GM18951 (cell line): ENCODE results near the gene UBE2I.
"Not testable (repeated sequence)": the region's sequence is repeated elsewhere in the genome, so short reads cannot be mapped to it uniquely, and the experiment has no call there.

Experiments used
- POLR2A ChIP-seq: IDR thresholded peaks from 4 replicates; pipeline ENCODE4 v1.6.1; 2011; ENCODE audit warnings: mild to moderate bottlenecking; ENCODE audit not compliant: insufficient read length, insufficient read depth; ENCODE audit errors: extremely low read depth
- in situ Hi-C: fragments of 300-500 bp; cut with MboI; formaldehyde crosslinking; loops from one replicate; pipeline ENCODE4 v1.12.0; 2022; ENCODE audit warnings: low sequenced_read_pairs, mixed read lengths, inconsistent platforms; ENCODE audit not compliant: unreplicated experiment

The UBE2I gene

GRCh38 chr16:1283296-1283695 is 26.1 kb upstream of the UBE2I start:
- in situ Hi-C loops: no loop called here
- TF ChIP-seq POLR2A: no peak

- TF ChIP-seq POLR2A: no peak
- in situ Hi-C loops: no loop called here
These were observed 25.3 kb upstream of the UBE2I start for GRCh38 chr16:1283996-1284616.

GRCh38 chr16:1285669-1286512 is 23.5 kb upstream of the UBE2I start:
- in situ Hi-C loops: no loop called here
- no peak for TF ChIP-seq POLR2A

GRCh38 chr16:1286513-1287094 is 22.8 kb upstream of the UBE2I start:
- in situ Hi-C loops: no loop called here
- TF ChIP-seq POLR2A: no peak

GRCh38 chr16:1287982-1288670 is 21.3 kb upstream of the UBE2I start:
- TF ChIP-seq POLR2A: no peak
- in situ Hi-C loops: no loop called here

- TF ChIP-seq POLR2A: no peak
- in situ Hi-C loops: no loop called here
These were observed 20.5 kb upstream of the UBE2I start for GRCh38 chr16:1288813-1289476.

- no peak for TF ChIP-seq POLR2A
- in situ Hi-C loops: no loop called here
These were observed 20.0 kb upstream of the UBE2I start for GRCh38 chr16:1289477-1289866.

GRCh38 chr16:1290063-1290501 is 19.4 kb upstream of the UBE2I start:
- in situ Hi-C loops: no loop called here
- no peak for TF ChIP-seq POLR2A

- in situ Hi-C loops: no loop called here
- TF ChIP-seq POLR2A: no peak
These were observed 18.4 kb upstream of the UBE2I start for GRCh38 chr16:1290860-1291575.

GRCh38 chr16:1291576-1291974 is 17.9 kb upstream of the UBE2I start:
- in situ Hi-C loops: no loop called here
- no peak for TF ChIP-seq POLR2A

- in situ Hi-C loops: not testable (repeated sequence)
These were observed 17.2 kb upstream of the UBE2I start for GRCh38 chr16:1292208-1292607.

GRCh38 chr16:1292808-1293207 is 16.6 kb upstream of the UBE2I start:
- in situ Hi-C loops: not testable (repeated sequence)
